GM21825 (cell line): ENCODE results near the gene RPS16.

ENCODE experiments used
- ATAC-seq: cut with Tn5 transposase; IDR thresholded peaks from one replicate; pipeline ENCODE4 v1.9.1; 2021; ENCODE audit warnings: mild to moderate bottlenecking, moderate library complexity; ENCODE audit not compliant: unreplicated experiment

Gene RPS16

DNA sequence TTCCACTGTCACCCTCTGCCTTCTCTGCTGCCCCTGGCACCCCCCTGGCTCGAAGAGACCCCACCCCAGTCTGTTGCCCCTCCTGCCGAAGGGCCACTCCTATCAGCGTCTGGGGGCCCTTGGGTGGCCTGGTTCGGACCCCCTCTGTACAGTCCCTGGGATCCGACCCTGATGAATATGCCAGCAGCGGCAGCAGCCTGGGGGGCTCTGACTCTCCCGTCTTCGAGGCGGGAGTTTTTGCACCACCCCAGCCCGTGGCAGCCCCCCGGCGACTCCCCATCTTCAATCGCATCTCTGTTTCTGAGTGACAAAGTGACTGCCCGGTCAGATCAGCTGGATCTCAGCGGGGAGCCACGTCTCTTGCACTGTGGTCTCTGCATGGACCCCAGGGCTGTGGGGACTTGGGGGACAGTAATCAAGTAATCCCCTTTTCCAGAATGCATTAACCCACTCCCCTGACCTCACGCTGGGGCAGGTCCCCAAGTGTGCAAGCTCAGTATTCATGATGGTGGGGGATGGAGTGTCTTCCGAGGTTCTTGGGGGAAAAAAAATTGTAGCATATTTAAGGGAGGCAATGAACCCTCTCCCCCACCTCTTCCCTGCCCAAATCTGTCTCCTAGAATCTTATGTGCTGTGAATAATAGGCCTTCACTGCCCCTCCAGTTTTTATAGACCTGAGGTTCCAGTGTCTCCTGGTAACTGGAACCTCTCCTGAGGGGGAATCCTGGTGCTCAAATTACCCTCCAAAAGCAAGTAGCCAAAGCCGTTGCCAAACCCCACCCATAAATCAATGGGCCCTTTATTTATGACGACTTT is 27.1 kb downstream of the RPS16 start:
- ATAC-seq: no peak

GRCh38 chr19:39407660-39408391 is 27.9 kb downstream of the RPS16 start:
- ATAC-seq: no peak

- no peak for ATAC-seq
These were observed 28.4 kb downstream of the RPS16 start for GRCh38 chr19:39407410-39407659.

DNA sequence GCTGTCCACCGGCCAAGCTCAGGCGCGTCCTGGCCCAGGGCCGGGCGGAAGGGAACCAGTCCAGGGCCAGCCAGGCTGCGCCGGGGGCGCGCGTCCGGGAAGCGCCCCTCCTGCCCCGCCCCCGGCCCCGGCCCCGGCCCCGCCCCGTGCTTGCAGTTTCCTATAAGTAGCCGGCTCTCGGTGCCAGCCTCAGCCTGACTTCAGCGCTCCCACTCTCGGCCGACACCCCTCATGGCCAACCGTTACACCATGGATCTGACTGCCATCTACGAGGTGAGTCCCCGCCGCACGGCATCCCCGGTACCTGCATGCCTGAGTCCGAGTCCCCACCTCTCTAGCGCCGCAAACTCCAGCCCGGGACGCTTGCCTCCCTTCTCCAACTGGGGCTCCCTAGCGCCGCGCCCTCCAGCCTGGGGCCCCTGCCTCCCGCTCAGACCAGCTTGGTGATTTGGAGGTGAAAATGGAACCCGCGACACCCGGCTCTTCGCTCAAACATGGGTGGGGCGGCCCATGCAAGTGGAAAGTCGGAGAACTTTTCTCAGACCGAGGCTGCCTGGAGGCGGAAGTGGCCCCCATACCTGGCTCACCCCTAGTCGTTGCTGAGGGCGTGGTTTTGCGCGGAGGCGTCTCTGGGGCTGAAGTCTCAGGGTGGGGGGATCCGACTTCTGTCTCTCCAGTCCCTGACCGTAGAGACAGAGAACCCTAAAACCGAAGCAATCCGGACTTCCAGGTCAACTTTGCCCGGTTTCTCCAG is 28.9 kb downstream of the RPS16 start, which contains the start of gene ZFP36:
TSS of gene ZFP36 (plus strand) at position 192 of the 754 bp plus-strand sequence. CDS start at position 250, 58 bp downstream.
- ATAC-seq: peak; percentile 10

DNA sequence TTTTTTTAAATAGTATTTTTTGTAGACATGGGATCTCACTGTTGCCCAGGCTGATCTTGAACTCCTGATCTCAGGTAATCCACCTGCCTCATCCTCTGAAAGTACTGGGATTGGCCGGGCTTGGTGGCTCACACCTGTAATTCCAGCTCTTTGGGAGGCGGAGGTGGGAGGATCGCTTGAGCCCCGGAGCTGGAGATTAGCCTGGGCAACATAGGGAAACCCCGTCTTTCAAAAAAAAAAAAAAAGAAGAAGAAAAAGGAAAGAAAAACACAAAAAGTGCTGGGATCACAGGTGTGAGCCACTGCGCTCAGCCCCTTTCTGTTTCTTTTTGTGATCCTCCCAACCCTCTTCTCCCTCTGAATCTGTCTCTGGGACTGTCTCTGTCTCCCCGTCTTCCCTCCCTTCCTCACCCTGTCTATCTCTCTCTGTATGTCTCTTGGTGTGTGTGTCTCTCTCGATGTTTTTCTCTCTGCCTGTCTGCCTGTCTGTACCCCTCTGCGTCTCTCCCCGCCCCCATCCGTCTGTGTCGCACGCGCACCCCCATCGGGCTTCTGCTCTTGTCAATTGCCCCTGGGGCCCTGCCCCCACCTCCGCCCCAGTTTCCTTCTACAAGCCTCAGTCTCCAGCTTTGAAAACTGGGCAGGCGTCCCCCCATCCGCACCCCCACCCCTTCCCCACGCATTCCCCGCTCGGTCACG is 29.6 kb downstream of the RPS16 start:
- no peak for ATAC-seq

- no peak for ATAC-seq
These were observed 30.3 kb downstream of the RPS16 start for GRCh38 chr19:39405261-39405957.

- ATAC-seq: peak; percentile 27
These were observed 32.1 kb downstream of the RPS16 start for GRCh38 chr19:39403331-39404312.

DNA sequence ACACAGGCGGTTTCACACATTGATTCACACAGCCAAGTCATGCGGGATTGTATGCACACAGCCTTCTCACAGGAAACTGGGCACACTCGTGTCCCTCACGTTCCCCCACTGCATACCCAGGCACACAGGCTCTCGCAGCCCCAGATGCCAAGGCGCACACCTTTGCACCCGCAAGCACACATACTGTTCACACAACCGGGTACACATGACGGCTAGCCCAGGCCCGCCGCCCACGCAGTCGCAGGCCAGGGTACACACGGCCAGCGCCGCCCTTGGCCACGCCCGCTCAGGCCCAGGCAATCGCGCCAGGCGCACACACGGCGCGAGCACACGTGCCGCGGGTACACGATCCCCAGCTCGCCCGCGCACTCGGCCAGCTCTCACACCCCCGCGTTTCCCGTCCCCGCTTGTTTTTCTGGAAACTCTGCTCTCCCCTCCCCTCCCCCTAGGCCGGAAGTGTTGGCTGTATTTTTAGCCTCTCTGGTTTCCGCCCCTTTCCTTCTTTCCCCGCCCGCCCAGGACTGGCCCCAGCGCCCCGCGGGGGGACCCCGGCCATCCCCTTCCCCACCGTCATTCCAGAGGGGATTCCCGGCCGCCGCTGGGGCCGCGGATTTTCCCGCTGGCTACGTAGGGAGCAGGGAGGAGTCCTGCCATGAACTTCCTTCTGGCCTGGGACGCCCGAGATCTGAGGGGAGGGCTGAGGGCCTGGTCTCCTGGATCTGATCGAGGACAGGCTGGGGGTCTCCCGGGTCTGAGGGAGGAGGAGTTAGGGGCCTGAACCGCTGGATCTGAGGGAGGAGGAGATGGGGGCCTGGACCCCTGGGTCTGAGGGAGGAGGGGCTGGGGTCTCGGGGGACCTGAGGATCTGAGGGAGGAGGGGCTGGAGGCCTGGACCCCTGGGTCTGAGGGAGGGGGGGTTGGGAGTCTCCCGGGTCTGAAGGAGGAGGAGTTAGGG is 33.1 kb downstream of the RPS16 start:
- ATAC-seq: peak; percentile 22

DNA sequence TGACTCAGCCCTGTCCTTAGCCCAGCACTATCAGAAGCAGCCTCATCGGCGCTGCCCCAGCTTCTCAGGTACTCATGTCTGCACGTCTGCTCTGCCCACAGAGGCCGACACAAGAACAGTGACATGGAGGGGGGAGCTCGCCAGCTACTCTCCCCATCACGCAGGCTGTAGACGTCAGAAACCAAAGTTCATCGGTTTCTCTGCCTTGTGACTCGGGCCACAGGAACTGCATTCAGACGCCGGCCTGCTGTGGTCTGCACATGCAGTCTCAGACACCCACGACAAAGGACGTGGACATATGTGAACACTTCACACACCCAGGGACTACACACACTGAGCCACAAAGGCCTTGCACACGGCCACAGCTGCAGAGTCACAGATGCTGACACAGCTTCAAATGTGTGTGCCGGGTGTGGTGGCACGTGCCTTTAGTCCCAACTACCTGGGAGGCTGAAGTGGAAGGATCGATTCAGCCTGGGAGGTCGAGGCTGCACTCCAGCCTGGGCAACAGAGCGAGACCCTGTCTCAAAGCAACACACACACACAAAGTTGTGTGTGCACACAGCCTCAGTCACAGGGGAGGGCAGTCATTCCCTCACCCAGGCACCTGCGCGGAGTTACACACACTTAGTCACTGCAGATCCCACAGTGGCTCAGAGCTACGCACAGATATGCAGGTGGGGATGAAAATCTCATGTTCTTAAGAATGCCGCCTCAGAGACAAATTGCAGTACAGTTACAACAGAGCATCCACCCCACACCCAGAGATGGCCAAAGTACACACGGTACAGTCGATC is 34.0 kb downstream of the RPS16 start:
- ATAC-seq: no peak

DNA sequence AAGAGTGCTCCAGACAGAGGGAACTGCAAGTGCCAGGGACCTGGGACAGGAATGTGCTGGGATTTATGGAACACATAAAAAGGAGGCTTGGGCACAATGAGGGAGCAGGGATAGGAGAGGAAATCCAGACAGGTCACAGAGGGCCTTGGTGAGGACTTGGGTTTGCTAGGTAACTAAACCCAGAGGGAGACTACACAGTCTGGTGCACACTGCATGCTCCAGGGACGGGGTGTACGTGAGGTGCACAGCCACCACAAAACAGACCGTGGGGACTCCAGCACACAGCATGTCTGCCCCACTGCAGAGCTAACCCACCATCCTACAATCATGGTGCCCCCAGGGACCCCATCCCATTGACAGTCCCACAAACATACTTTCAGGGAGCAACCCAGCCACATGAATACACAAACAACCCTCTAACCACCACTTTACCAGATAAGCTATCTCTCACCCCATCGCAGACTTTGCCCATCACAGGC is 34.6 kb downstream of the RPS16 start:
- ATAC-seq: no peak

DNA sequence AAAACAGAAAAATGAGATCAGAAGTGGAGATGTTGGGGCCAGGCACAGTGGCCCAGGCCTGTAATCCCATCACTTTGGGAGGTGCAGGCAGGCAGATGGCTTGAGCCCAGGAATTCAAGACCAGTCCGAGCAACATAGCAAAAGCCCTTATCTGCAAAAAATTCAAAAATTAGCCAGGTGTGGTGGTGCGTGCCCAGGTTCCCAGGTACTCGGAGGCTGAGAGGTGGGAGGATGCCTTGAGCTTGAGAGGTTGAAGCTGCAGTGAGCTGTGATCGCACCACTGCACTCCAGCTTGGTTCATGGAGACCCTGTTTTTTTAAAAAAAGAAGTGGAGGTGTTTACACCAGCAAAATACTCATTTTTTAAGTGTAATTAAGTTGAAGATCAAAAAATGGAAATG is 35.7 kb downstream of the RPS16 start:
- no peak for ATAC-seq

DNA sequence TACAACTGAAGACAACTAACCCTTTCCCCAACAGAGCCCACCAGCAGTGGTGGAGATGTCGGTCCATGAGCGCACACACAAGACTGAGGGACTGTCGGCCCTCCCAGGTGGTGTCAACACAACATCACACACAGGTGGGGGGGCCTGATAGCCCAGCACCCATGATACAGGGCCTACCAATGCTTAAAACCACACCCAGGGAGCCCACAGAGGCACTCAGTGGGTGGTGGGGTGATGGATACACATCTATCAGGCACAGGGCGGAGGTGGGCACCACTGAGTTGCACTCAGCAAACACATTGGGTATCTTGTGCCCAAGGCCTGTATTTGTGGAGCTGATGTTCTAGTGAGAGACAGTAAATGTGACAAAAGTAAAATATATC is 36.1 kb downstream of the RPS16 start:
- no peak for ATAC-seq

DNA sequence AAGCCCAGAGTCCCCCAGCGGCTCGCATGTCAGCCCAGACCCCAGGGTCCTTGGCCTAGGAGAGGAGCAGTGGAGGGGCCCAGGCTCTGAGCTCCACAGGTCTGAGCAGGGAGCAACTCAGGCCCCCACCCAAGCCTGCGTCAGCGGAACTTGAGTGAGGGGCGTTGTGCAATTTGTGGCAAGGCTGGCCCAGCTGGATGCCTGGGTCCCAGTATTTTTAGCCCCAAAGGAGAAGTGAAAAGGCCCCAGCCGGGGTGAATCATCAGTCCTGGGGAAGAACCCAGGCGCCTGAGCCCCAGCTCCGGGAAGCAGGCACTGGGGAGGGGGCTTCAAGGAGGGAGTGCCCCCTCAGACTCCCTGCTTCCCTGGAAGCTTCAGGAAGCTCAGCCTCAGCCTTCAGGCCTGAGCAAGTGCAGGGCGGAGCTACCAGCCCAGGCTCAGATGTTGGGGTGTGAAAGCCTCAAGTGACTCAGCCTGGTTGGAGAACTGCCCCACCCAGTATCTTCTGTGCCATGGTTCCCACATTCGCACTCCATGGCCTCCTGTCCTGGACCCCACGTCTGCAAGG is 37.4 kb downstream of the RPS16 start:
- ATAC-seq: no peak

DNA sequence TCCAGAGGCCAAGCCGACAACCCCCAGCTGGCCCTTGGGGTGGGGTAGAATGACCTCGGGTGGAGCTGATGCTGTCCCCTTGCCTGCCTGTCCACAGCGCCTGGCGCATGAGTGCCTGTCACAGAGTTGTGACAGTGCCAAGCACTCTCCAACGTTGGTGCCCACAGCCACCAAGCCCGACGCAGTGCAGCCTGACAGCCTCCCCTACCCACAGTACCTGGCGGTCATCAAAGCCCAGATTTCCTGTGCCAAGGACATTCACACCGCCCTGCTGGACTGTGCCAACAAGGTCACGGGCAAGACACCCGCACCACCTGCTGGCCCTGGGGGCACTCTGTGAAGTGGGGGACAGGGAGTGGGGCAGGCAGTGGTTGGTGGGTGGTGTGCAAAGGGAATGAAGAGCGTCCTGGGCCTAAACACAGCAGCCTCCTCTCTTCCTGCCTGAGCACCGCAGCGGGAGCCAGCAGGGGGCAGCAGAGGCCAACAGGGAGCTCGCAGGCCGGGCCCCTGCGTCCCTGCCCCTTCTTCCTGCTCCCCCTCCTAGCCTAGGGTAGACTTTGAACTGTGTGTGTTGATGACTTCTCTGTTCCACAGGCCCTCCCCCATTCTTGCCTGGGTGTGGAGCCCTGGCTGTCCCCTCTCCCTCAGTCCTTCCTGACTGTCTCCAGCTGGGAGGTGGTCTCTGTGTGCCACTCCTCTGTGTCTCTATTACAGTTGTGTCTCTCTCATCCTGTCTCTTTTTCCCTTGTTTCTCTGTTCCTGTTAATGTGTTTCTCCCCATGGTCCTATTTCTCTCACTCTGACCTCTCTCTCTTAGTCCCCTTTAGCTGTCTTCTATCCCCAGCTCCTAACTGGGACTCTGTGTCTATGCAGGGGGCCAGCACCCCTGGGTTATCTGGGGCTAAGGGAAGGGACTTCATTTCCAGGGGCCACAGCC is 38.1 kb downstream of the RPS16 start:
- ATAC-seq: no peak

GRCh38 chr19:39390751-39391437 is 44.9 kb downstream of the RPS16 start, which contains the start of the genes MED29 and PAF1:
Gene MED29 (plus strand): TSS chr19:39391378. CDS start chr19:39391423, 45 bp downstream.
Gene PAF1 (minus strand): TSS chr19:39391106. CDS start chr19:39390864, 242 bp downstream.
- peak; percentile 82 for ATAC-seq
